ENCODE results near the gene RTN4R. TPM values are rescaled to one million over a fixed set of nuclear protein-coding genes. Genes with fewer than 3 reads are reported as not detected.
"Not testable (repeated sequence)": the region's sequence is repeated elsewhere in the genome, so short reads cannot be mapped to it uniquely, and the experiment has no call there.

Gene RTN4R
- total RNA-seq, 1 experiment from 2014 or later = 16.3 TPM

DNA sequence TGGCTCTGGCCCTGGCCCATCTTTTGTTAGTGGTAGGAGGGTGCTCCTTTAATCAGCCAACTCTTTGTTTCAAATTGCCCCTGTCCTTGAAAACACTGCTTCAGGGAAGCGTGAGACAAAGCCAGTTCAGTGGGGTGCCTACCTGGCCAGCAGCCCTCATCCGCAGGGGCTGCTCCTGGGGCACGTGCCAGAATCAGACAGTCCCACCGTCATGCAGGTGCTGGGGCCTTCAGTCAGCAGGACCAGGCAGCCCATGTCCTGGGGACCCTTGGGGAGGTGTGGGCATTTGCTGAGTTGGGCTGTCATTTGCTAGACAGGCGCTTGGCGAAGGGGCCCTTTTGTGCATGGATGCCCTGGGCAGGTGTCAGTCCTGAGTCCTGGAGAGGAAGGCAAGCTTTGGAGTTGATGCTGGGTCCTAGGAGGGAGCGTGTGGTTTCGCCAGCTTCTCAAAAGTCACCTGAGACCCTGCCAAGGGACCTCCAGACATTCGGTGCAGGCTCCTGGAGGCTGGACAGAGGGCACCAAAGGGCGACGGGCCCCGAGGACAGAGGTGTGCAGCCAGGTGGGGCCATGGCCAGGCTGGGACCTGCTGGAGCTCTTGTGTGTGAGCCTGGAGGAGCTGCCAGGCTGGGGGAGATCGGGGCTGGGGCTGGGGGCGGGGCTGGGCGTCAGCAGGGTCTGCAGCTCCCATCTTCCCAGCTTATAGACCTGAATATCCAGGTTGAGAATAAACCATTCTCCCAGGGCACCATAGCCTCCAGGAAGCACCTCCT, 15.0 kb upstream of the RTN4R start:
- TF ChIP-seq POLR2AphosphoS5 (IDR thresholded peaks at IDR 0.05; ENCODE audit: low read depth, low read length) (no peak), REST (IDR thresholded peaks at IDR 0.05; ENCODE audit: insufficient read depth in 1 of 2, low read depth in 2 of 2, low read length in 1 of 2) (no peak), SIN3A (IDR thresholded peaks at IDR 0.05; ENCODE audit: borderline replicate concordance, insufficient read depth, low read depth, low read length) (no peak), TCF7L2 (IDR thresholded peaks at IDR 0.05; ENCODE audit: low read depth, low read length) (no peak)
- TF ChIP-seq, protein P1, sequence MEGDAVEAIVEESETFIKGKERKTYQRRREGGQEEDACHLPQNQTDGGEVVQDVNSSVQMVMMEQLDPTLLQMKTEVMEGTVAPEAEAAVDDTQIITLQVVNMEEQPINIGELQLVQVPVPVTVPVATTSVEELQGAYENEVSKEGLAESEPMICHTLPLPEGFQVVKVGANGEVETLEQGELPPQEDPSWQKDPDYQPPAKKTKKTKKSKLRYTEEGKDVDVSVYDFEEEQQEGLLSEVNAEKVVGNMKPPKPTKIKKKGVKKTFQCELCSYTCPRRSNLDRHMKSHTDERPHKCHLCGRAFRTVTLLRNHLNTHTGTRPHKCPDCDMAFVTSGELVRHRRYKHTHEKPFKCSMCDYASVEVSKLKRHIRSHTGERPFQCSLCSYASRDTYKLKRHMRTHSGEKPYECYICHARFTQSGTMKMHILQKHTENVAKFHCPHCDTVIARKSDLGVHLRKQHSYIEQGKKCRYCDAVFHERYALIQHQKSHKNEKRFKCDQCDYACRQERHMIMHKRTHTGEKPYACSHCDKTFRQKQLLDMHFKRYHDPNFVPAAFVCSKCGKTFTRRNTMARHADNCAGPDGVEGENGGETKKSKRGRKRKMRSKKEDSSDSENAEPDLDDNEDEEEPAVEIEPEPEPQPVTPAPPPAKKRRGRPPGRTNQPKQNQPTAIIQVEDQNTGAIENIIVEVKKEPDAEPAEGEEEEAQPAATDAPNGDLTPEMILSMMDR (IDR thresholded peaks at IDR 0.05) = no peak
- Histone ChIP-seq H3K36me3 (ENCODE audit: control insufficient read depth, insufficient read depth, low read length) (no peaks in the 10 kb centered on the region), H3K9me3 (ENCODE audit: control insufficient read depth, insufficient read depth, low read depth, low read length) (no peaks in the 10 kb centered on the region), H3K4me3 (ENCODE audit: low read depth in 2 of 2, low read length in 2 of 2) (no peak overlapping the region), H3K4me1 (ENCODE audit: control insufficient read depth, insufficient read depth, low read length) (no peaks in the 10 kb centered on the region), H3K27ac (ENCODE audit: low read length) (no peak overlapping the region), H3K27me3 (ENCODE audit: control insufficient read depth, insufficient read depth, low read length) (no peaks in the 10 kb centered on the region)
- in situ Hi-C loops (cut with HindIII; ENCODE audit: low pct_unique_long_range_greater_than_20kb, low sequenced_read_pairs) (no loop called here), intact Hi-C loops (cut with micrococcal nuclease; ENCODE audit: unreplicated experiment) (no loop called here)
- ATAC-seq = no peak
- no peak for DNase-seq (ENCODE audit: low read depth, low spot score)
- BruUV-seq (replicated peaks) = no TSS peak
- CTCF ChIA-PET = no interaction called here
- POLR2A ChIA-PET = no interaction called here

GRCh38 chr22:20281891-20282290, 13.8 kb upstream of the RTN4R start:
- BruUV-seq (replicated peaks) = no TSS peak
- no peak overlapping the region for H3K27ac ChIP-seq (ENCODE audit: low read length)
- ChIA-PET POLR2A (no interaction called here), CTCF (no interaction called here)
- no peaks in the 10 kb centered on the region for H3K36me3 ChIP-seq (ENCODE audit: control insufficient read depth, insufficient read depth, low read length)
- H3K9me3 ChIP-seq (ENCODE audit: control insufficient read depth, insufficient read depth, low read depth, low read length) = no peaks in the 10 kb centered on the region
- no peak for DNase-seq (ENCODE audit: low read depth, low spot score)
- TF ChIP-seq TCF7L2 (IDR thresholded peaks at IDR 0.05; ENCODE audit: low read depth, low read length) (no peak), REST (IDR thresholded peaks at IDR 0.05; ENCODE audit: insufficient read depth in 1 of 2, low read depth in 2 of 2, low read length in 1 of 2) (no peak)
- TF ChIP-seq, protein P1 (IDR thresholded peaks at IDR 0.05) = no peak
- H3K4me1 ChIP-seq (ENCODE audit: control insufficient read depth, insufficient read depth, low read length) = no peaks in the 10 kb centered on the region
- intact Hi-C loops (cut with micrococcal nuclease; ENCODE audit: unreplicated experiment) = no loop called here
- in situ Hi-C loops (cut with HindIII; ENCODE audit: low pct_unique_long_range_greater_than_20kb, low sequenced_read_pairs) = no loop called here
- no peaks in the 10 kb centered on the region for H3K27me3 ChIP-seq (ENCODE audit: control insufficient read depth, insufficient read depth, low read length)
- ATAC-seq = no peak
- no peak overlapping the region for H3K4me3 ChIP-seq (ENCODE audit: low read depth in 2 of 2, low read length in 2 of 2)

GRCh38 chr22:20281473-20281872, 13.4 kb upstream of the RTN4R start:
- H3K9me3 ChIP-seq (ENCODE audit: control insufficient read depth, insufficient read depth, low read depth, low read length); POLR2A ChIA-PET; H3K27me3 ChIP-seq (ENCODE audit: control insufficient read depth, insufficient read depth, low read length); in situ Hi-C loops (cut with HindIII; ENCODE audit: low pct_unique_long_range_greater_than_20kb, low sequenced_read_pairs); CTCF ChIA-PET; intact Hi-C loops (cut with micrococcal nuclease; ENCODE audit: unreplicated experiment); H3K27ac ChIP-seq (ENCODE audit: low read length); DNase-seq (ENCODE audit: low read depth, low spot score); H3K4me3 ChIP-seq (ENCODE audit: low read depth in 2 of 2, low read length in 2 of 2); H3K36me3 ChIP-seq (ENCODE audit: control insufficient read depth, insufficient read depth, low read length); BruUV-seq (replicated peaks); H3K4me1 ChIP-seq (ENCODE audit: control insufficient read depth, insufficient read depth, low read length); ATAC-seq: not testable (repeated sequence)

Data from Panc1 (cell line).